GM18868 (cell line): Measurements from ENCODE around the gene IL32.

Experiments used
- ATAC-seq: cut with Tn5 transposase; IDR thresholded peaks from one replicate; pipeline ENCODE4 v1.9.1; 2021; ENCODE audit warnings: mild to moderate bottlenecking, moderate library complexity; ENCODE audit not compliant: unreplicated experiment

IL32 gene

GRCh38 chr16:3065069-3065741, at the start of gene IL32:
IL32 (plus strand) TSS chr16:3065640; CDS start chr16:3065812, 172 bp downstream.
- no peak for ATAC-seq

GRCh38 chr16:3015865-3016521, 49.4 kb upstream of the IL32 start:
- ATAC-seq: no peak

- no peak for ATAC-seq
Measured at GRCh38 chr16:3017344-3017743, 48.1 kb upstream of the IL32 start.

GRCh38 chr16:3017794-3018506, 47.5 kb upstream of the IL32 start, which contains the start of gene CLDN6:
CLDN6 (minus strand) TSS chr16:3018183; CDS start chr16:3016021, 2,162 bp downstream.
- no peak for ATAC-seq

GRCh38 chr16:3019594-3020246, 45.7 kb upstream of the IL32 start:
- ATAC-seq: no peak

- ATAC-seq: no peak
Measured at GRCh38 chr16:3020247-3020603, 45.2 kb upstream of the IL32 start, which contains the start of gene TNFRSF12A. TNFRSF12A (plus strand) TSS chr16:3020368; CDS start chr16:3020398, 30 bp downstream.

- ATAC-seq: no peak
Measured at GRCh38 chr16:3020604-3021448, 44.6 kb upstream of the IL32 start.

- no peak for ATAC-seq
Measured at GRCh38 chr16:3021449-3022207, 43.8 kb upstream of the IL32 start.

- ATAC-seq: no peak
Measured at GRCh38 chr16:3022208-3022683, 43.2 kb upstream of the IL32 start.

- ATAC-seq: no peak
Measured at GRCh38 chr16:3022684-3023414, 42.6 kb upstream of the IL32 start.

- no peak for ATAC-seq
Measured at GRCh38 chr16:3023415-3023668, 42.1 kb upstream of the IL32 start.

GRCh38 chr16:3023669-3024478, 41.6 kb upstream of the IL32 start, which contains the start of the genes HCFC1R1 and THOC6:
HCFC1R1 (minus strand) TSS chr16:3023942; CDS start chr16:3023941, 1 bp downstream.
THOC6 (plus strand) TSS chr16:3024035; CDS start chr16:3024327, 292 bp downstream.
- peak; percentile 78 for ATAC-seq

GRCh38 chr16:3025032-3026002, 40.1 kb upstream of the IL32 start:
- ATAC-seq: no peak

- ATAC-seq: no peak
Measured at GRCh38 chr16:3026003-3026378, 39.4 kb upstream of the IL32 start.

- ATAC-seq: no peak
Measured at GRCh38 chr16:3026609-3027488, 38.6 kb upstream of the IL32 start.

GRCh38 chr16:3027489-3027795, 38.0 kb upstream of the IL32 start:
- no peak for ATAC-seq
